NCI-H187 (cell line): Measurements from ENCODE around the gene PLCB1.
"Not testable (repeated sequence)": the region's sequence is repeated elsewhere in the genome, so short reads cannot be mapped to it uniquely, and the experiment has no call there.

Experiments used
- DNase-seq, 2 experiments: peaks; one replicate each; lab custom pipeline; 2025; lab: John Stamatoyannopoulos, UW

The PLCB1 gene

GRCh38 chr20:8786383-8786782, 654.3 kb downstream of the PLCB1 start:
- DNase-seq, result no peak

GRCh38 chr20:8787090-8787489, 655.0 kb downstream of the PLCB1 start:
- DNase-seq, result no peak

- no peak for DNase-seq
Measured at GRCh38 chr20:8788275-8788674, 656.2 kb downstream of the PLCB1 start.

- no peak for DNase-seq
Measured at GRCh38 chr20:8788831-8789230, 656.8 kb downstream of the PLCB1 start.

- peak in 1 of 2 experiments; percentile 16 for DNase-seq
Measured at GRCh38 chr20:8790442-8791074, 658.5 kb downstream of the PLCB1 start.

GRCh38 chr20:8795404-8795803, 663.3 kb downstream of the PLCB1 start:
- no peak for DNase-seq

GRCh38 chr20:8796088-8796660, 664.1 kb downstream of the PLCB1 start:
- no peak for DNase-seq

GRCh38 chr20:8798505-8798904, 666.4 kb downstream of the PLCB1 start:
- DNase-seq, result no peak

GRCh38 chr20:8800089-8800488, 668.0 kb downstream of the PLCB1 start:
- no peak for DNase-seq

GRCh38 chr20:8801686-8802085, 669.6 kb downstream of the PLCB1 start:
- DNase-seq, result no peak

- DNase-seq, result no peak
Measured at GRCh38 chr20:8803065-8803464, 671.0 kb downstream of the PLCB1 start.

- no peak for DNase-seq
Measured at GRCh38 chr20:8803941-8804340, 671.9 kb downstream of the PLCB1 start.

GRCh38 chr20:8805737-8806442, 673.8 kb downstream of the PLCB1 start:
- DNase-seq, result no peak

- no peak for DNase-seq
Measured at GRCh38 chr20:8807480-8808201, 675.6 kb downstream of the PLCB1 start.

GRCh38 chr20:8808202-8808535, 676.1 kb downstream of the PLCB1 start:
- DNase-seq, result no peak

GRCh38 chr20:8809107-8809953, 677.3 kb downstream of the PLCB1 start:
- no peak for DNase-seq

- no peak for DNase-seq
Measured at GRCh38 chr20:8811801-8812594, 679.9 kb downstream of the PLCB1 start.

GRCh38 chr20:8812817-8813216, 680.8 kb downstream of the PLCB1 start:
- peak; percentile 24 to 29 for DNase-seq

GRCh38 chr20:8815208-8815607, 683.1 kb downstream of the PLCB1 start:
- no peak for DNase-seq

GRCh38 chr20:8829256-8829655, 697.2 kb downstream of the PLCB1 start:
- DNase-seq, result no peak

- not testable (repeated sequence) for DNase-seq
Measured at GRCh38 chr20:8834294-8834693, 702.2 kb downstream of the PLCB1 start.
